ENCODE data around the gene KLHL33.

DNA sequence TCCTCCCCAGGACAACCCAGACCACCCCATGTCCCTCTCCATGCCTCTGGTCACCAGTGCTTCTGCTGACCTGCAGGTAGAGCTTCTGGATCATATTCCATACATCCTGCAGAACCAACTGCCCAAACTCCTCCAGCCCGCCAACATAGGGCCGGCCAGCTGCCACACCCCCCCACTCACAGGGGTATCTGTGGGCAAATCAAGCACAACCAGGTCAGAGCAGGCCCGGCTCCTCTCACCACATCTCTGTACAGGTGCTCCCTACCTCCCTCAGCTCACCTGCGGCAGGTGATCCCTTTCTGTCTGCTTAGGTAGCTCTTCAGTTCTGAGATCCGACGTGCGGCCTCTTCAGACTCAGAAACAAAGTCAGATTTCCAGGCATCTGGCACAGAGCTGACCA, 51.6 kb downstream of the KLHL33 start:
- TF ChIP-seq POLR2AphosphoS5 (IDR thresholded peaks at IDR 0.05; ENCODE audit: low read depth, low read length), result no peak
- TF ChIP-seq POLR2A (IDR thresholded peaks at IDR 0.05; ENCODE audit: low read depth, low read length), result no peak
